HG02981 (cell line): Measurements from ENCODE around the gene TMPRSS9.

Experiments used
- ATAC-seq: cut with Tn5 transposase; IDR thresholded peaks from one replicate; pipeline ENCODE4 v1.9.1; 2021; ENCODE audit warnings: mild to moderate bottlenecking, moderate library complexity; ENCODE audit not compliant: unreplicated experiment

Gene TMPRSS9

GRCh38 chr19:2329149-2329478, 31.0 kb upstream of the TMPRSS9 start:
- no peak for ATAC-seq

- no peak for ATAC-seq
These were observed 30.6 kb upstream of the TMPRSS9 start for GRCh38 chr19:2329501-2329916.

- no peak for ATAC-seq
These were observed 29.8 kb upstream of the TMPRSS9 start for GRCh38 chr19:2330255-2330631.

GRCh38 chr19:2330632-2331284, 29.3 kb upstream of the TMPRSS9 start:
- ATAC-seq, result no peak

GRCh38 chr19:2331601-2332246, 28.3 kb upstream of the TMPRSS9 start:
- no peak for ATAC-seq

GRCh38 chr19:2332341-2333026, 27.6 kb upstream of the TMPRSS9 start:
- no peak for ATAC-seq

GRCh38 chr19:2333027-2333806, 26.8 kb upstream of the TMPRSS9 start:
- no peak for ATAC-seq

- no peak for ATAC-seq
These were observed 26.3 kb upstream of the TMPRSS9 start for GRCh38 chr19:2333807-2334211.

GRCh38 chr19:2334426-2334825, 25.6 kb upstream of the TMPRSS9 start:
- no peak for ATAC-seq

GRCh38 chr19:2334986-2335846, 24.8 kb upstream of the TMPRSS9 start:
- no peak for ATAC-seq

- ATAC-seq, result no peak
These were observed 24.2 kb upstream of the TMPRSS9 start for GRCh38 chr19:2335848-2336247.

- no peak for ATAC-seq
These were observed 23.3 kb upstream of the TMPRSS9 start for GRCh38 chr19:2336528-2337328.

- ATAC-seq, result no peak
These were observed 22.7 kb upstream of the TMPRSS9 start for GRCh38 chr19:2337329-2337707.

GRCh38 chr19:2338055-2338615, 21.9 kb upstream of the TMPRSS9 start:
- no peak for ATAC-seq

- ATAC-seq, result no peak
These were observed 21.1 kb upstream of the TMPRSS9 start for GRCh38 chr19:2338751-2339643.

- no peak for ATAC-seq
These were observed 20.3 kb upstream of the TMPRSS9 start for GRCh38 chr19:2339644-2340310.

- ATAC-seq, result no peak
These were observed 19.4 kb upstream of the TMPRSS9 start for GRCh38 chr19:2340496-2341243.
